ENCODE measurements around the gene PWWP2A.

- TF ChIP-seq, protein P1, sequence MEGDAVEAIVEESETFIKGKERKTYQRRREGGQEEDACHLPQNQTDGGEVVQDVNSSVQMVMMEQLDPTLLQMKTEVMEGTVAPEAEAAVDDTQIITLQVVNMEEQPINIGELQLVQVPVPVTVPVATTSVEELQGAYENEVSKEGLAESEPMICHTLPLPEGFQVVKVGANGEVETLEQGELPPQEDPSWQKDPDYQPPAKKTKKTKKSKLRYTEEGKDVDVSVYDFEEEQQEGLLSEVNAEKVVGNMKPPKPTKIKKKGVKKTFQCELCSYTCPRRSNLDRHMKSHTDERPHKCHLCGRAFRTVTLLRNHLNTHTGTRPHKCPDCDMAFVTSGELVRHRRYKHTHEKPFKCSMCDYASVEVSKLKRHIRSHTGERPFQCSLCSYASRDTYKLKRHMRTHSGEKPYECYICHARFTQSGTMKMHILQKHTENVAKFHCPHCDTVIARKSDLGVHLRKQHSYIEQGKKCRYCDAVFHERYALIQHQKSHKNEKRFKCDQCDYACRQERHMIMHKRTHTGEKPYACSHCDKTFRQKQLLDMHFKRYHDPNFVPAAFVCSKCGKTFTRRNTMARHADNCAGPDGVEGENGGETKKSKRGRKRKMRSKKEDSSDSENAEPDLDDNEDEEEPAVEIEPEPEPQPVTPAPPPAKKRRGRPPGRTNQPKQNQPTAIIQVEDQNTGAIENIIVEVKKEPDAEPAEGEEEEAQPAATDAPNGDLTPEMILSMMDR (conservative IDR thresholded peaks at IDR 0.05; ENCODE audit: low read length) = no peak
- no peak for TF ChIP-seq EZH2phosphoT487 (IDR thresholded peaks at IDR 0.05; ENCODE audit: borderline replicate concordance)
Measured at GRCh38 chr5:160082614-160083500, 36.4 kb downstream of the PWWP2A start.
